ENCODE measurements around the gene PPM1H.

PPM1H gene

DNA sequence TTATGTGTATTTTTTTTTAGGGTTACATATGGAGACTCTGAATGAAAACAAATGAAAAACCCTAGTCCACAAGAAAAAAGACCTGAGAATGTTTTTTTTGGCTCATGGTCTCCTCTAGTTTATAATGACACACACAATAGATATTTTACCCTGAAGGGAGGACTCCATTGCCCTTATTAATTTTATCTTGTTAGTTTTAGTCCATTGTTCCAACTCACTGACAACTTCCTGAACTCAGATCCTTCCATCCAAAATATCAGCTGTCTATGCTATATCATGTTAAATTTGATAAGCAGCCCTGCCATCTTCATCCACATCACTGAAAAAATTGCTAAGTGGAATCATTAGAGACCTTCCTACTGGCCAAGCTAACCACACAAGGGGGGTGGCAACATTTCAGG lies 236.2 kb downstream of the PPM1H start:
- H3K4me3 ChIP-seq (ENCODE audit: low read depth, low read length) = no peak overlapping the region
- TF ChIP-seq, protein P1, sequence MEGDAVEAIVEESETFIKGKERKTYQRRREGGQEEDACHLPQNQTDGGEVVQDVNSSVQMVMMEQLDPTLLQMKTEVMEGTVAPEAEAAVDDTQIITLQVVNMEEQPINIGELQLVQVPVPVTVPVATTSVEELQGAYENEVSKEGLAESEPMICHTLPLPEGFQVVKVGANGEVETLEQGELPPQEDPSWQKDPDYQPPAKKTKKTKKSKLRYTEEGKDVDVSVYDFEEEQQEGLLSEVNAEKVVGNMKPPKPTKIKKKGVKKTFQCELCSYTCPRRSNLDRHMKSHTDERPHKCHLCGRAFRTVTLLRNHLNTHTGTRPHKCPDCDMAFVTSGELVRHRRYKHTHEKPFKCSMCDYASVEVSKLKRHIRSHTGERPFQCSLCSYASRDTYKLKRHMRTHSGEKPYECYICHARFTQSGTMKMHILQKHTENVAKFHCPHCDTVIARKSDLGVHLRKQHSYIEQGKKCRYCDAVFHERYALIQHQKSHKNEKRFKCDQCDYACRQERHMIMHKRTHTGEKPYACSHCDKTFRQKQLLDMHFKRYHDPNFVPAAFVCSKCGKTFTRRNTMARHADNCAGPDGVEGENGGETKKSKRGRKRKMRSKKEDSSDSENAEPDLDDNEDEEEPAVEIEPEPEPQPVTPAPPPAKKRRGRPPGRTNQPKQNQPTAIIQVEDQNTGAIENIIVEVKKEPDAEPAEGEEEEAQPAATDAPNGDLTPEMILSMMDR (IDR thresholded peaks at IDR 0.05; ENCODE audit: low read depth, low read length) = no peak

DNA sequence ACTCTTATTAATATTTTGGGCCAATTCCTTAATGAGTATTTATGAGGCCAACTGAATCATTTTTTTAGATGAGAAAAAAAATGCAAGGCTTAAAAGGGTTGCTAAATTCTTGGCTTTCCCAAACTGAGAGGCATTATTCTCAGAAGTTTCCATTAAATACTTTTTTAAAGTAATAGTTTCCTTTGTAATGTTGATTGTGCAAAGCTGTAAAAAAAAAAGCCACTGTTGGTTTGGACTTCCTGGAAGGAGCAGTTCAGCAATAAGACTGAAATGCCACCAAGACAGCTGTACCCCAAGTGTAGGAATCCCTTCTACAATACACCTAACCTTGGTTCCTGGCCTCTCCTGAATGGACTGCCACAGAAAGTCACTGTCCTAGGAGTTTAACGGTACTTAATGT lies 237.1 kb downstream of the PPM1H start:
- no peak overlapping the region for H3K4me3 ChIP-seq (ENCODE audit: low read depth, low read length)
- TF ChIP-seq, protein P1 (IDR thresholded peaks at IDR 0.05; ENCODE audit: low read depth, low read length) = no peak

DNA sequence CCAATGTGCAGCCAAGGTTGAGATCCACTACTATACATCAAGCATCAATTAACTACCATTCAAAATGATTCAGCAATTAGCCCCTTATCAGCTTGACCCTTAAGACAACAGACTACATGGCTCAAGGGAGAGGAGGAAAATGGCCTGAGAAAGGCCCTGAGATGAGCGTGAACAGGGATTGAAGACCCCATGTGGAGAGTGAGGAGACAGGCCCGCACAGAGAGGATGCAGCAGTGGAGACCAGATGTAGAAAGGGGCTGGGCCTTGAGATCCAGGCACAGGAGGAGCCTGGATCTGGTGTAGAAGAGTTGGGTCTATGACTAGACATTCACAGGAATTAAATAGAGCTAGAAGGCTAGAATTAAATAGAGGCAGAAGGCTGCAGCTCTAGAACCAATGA lies 239.3 kb downstream of the PPM1H start:
- TF ChIP-seq, protein P1 (IDR thresholded peaks at IDR 0.05; ENCODE audit: low read depth, low read length) = no peak
- H3K4me3 ChIP-seq (ENCODE audit: low read depth, low read length) = no peak overlapping the region

DNA sequence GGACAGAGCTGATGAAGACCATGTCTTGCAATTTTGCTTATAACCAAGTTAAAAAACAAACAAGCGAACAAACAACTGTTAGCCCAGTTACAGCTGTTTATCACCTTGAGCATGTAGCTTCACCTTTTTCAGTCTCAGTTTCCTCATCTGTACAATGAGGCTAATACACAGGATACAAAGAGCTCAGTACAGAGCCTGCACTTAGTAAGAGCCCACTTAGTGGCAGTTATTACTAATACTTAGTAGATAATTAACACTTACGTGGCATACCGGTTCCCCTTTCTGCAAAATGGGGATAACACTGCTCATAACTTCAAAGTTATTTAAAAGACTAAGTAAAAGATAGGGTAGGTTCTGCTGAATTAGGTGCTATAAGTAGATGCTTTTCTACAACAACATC lies 240.3 kb downstream of the PPM1H start:
- TF ChIP-seq, protein P1 (IDR thresholded peaks at IDR 0.05; ENCODE audit: low read depth, low read length) = no peak
- H3K4me3 ChIP-seq (ENCODE audit: low read depth, low read length) = no peak overlapping the region

DNA sequence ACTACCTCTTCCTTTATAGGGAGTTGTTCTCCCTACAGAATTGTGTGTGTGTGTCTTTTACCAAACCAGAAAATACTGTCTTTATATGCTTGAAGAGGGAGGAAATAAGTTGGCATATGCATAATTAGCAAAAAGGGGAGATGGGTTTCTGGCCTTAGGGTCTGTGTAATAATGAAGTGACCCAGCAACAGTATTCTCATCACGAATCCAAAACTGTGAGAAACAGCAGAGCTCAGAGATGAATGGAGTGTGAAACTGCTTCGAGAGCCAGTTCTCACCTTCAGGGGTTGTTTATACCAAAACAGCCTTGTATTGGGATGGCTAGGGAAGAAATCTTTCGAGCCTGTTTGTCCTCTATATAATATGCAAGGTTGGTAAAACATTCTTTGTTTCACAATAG lies 240.8 kb downstream of the PPM1H start:
- no peak overlapping the region for H3K4me3 ChIP-seq (ENCODE audit: low read depth, low read length)

DNA sequence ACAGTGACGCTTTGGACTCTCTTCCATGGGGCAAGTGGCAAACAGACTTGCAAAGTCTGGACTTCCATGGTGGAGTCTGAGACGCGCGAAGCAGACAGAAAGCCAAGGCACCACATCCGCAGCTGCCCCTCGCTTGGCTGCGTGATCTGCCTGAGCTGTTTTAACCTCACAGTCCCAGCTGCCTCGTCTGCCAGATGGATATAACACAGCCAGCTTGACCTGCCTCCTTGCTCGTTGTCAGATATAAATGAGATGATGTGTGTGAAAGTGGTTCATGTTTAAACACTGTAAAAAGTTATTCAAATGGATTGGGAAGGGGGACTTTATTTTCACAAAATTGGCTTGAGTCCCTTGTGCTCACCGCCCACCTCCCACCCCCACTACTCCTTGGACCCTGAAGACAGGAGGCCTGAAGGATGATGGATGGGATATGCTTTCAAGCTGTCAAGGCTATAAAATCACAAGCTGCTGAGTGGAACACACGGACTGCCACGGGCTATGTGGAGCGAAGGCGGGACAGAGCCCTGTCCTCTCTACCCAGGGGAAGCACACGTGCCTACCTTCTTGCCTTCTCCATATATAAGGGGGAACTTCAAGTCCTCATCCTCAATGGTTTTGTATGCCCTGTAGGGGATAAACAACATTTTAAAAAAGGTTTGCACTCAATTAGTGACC lies 241.4 kb downstream of the PPM1H start:
- TF ChIP-seq, protein P1 (IDR thresholded peaks at IDR 0.05; ENCODE audit: low read depth, low read length) = no peak
- H3K4me3 ChIP-seq (ENCODE audit: low read depth, low read length) = no peak overlapping the region

More for the DNA sequence above, 240.8 kb downstream of the PPM1H start:
- TF ChIP-seq, protein P1 (IDR thresholded peaks at IDR 0.05; ENCODE audit: low read depth, low read length) = no peak

DNA sequence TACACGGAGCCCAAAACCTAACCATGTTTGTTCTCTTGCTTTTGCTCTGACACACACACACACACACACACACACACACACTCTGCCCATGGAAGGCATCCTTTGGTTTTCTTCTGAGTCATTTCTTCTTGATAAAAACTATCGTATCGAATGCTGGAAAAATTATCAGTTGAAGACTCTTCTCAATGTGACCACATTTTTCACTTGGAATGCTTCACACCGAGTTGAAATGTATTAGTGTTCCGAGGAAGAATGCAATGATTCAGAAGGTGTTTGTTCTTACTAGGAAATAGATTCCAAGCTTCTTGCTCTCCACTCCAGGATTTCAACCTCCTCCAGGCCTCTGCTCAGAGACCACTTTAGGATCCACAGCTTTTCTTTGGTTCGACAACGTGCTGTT lies 242.1 kb downstream of the PPM1H start:
- TF ChIP-seq, protein P1 (IDR thresholded peaks at IDR 0.05; ENCODE audit: low read depth, low read length) = no peak
- no peak overlapping the region for H3K4me3 ChIP-seq (ENCODE audit: low read depth, low read length)
